Endothelial cell of umbilical vein (primary cell): ENCODE data around the gene RTEL1.

Experiments
- CTCF ChIP-seq, 2 donors: IDR thresholded peaks; 1 replicate in 1 of 2; 2 replicates in 1 of 2; pipeline ENCODE4 v1.5.1; 2011; ENCODE audit warnings: low read length in 2 of 2, mild to moderate bottlenecking in 2 of 2, moderate library complexity in 2 of 2, control low read depth in 1 of 2, inconsistent platforms in 1 of 2, low read depth in 1 of 2; ENCODE audit not compliant: insufficient read depth in 1 of 2; ENCODE audit errors: extremely low read depth in 1 of 2
- EZH2 ChIP-seq: IDR thresholded peaks from 2 replicates; pipeline ENCODE4 v1.6.1; 2012; ENCODE audit warnings: borderline replicate concordance, low read depth, mild to moderate bottlenecking, moderate library complexity, low read length, inconsistent platforms; ENCODE audit not compliant: severe bottlenecking
- JUN ChIP-seq: IDR thresholded peaks from 2 replicates; pipeline ENCODE4 v1.6.1; 2011; ENCODE audit warnings: borderline replicate concordance, low read depth; ENCODE audit not compliant: insufficient read length, insufficient read depth
- MYC ChIP-seq: IDR thresholded peaks from one replicate; pipeline ENCODE4 v1.6.1; 2011; ENCODE audit warnings: mild to moderate bottlenecking, low read depth, low read length
- POLR2A ChIP-seq: IDR thresholded peaks from 2 replicates; pipeline ENCODE4 v1.6.1; 2012; ENCODE audit warnings: low read depth, mild to moderate bottlenecking, control low read depth, low read length
- POLR2AphosphoS5 ChIP-seq: IDR thresholded peaks from 2 replicates; pipeline ENCODE4 v1.6.1; 2012; ENCODE audit warnings: low read depth, mild to moderate bottlenecking, control low read depth, low read length, moderate library complexity; ENCODE audit not compliant: insufficient read depth

GRCh38 chr20:63712191-63712590 is 54.1 kb downstream of the RTEL1 start:
- TF ChIP-seq CTCF (IDR thresholded peaks at IDR 0.05; ENCODE audit: extremely low read depth in 1 of 2, insufficient read depth in 1 of 2, low read depth in 1 of 2, low read length in 2 of 2) (no peak), POLR2A (no peak), EZH2 (no peak), POLR2AphosphoS5 (no peak), MYC (no peak), JUN (no peak)
